ENCODE data around the gene CYTH1. TPM values are rescaled to one million over a fixed set of nuclear protein-coding genes. Genes with fewer than 3 reads are reported as not detected.

CYTH1 gene
- total RNA-seq, 6 donors from 2014 or later: 113 to 295 (median 121) TPM

DNA sequence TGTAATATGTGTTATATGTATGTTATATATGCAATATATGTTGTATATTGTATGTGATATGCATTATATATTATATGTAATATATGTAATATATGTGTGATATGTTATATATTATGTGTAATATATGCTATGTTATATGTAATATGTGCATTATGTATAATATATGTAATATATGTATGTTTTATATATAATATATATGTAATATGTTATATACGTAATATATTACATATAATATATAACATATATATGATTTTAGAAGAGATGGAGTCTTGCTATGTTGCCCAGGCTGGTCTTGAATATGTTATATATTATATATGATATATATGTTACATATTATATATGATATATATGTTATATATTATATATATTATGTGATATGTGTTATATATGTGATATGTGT, 139.4 kb downstream of the CYTH1 start:
- no peak for TF ChIP-seq POLR2A (IDR thresholded peaks at IDR 0.05)
- TF ChIP-seq, protein P1, sequence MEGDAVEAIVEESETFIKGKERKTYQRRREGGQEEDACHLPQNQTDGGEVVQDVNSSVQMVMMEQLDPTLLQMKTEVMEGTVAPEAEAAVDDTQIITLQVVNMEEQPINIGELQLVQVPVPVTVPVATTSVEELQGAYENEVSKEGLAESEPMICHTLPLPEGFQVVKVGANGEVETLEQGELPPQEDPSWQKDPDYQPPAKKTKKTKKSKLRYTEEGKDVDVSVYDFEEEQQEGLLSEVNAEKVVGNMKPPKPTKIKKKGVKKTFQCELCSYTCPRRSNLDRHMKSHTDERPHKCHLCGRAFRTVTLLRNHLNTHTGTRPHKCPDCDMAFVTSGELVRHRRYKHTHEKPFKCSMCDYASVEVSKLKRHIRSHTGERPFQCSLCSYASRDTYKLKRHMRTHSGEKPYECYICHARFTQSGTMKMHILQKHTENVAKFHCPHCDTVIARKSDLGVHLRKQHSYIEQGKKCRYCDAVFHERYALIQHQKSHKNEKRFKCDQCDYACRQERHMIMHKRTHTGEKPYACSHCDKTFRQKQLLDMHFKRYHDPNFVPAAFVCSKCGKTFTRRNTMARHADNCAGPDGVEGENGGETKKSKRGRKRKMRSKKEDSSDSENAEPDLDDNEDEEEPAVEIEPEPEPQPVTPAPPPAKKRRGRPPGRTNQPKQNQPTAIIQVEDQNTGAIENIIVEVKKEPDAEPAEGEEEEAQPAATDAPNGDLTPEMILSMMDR (IDR thresholded peaks at IDR 0.05): no peak
- no peak for TF ChIP-seq EP300 (IDR thresholded peaks at IDR 0.05)
- no peak for TF ChIP-seq POLR2AphosphoS5 (IDR thresholded peaks at IDR 0.05)
- Histone ChIP-seq H3K4me3 (no peak overlapping the region), H3K27ac (no peak overlapping the region), H3K27me3 (no peaks in the 10 kb centered on the region), H3K4me1 (peaks cover 5 to 17% (median 10%) of the 10 kb centered on the region in 4 donors), H3K9me3 (no peaks in the 10 kb centered on the region), H3K36me3 (no peaks in the 10 kb centered on the region)
- whole genome bisulfite sequencing, 2 donors: 92 to 94% methylated on average over 1 of the region's 1 CpG
- no peak for ATAC-seq (ENCODE audit: low FRiP score in 2 of 2)
- no peak for DNase-seq

GRCh38 chr17:78641666-78642065, 140.4 kb downstream of the CYTH1 start:
- TF ChIP-seq EP300 (IDR thresholded peaks at IDR 0.05): no peak
- TF ChIP-seq POLR2A (IDR thresholded peaks at IDR 0.05): no peak
- no peak for DNase-seq
- Histone ChIP-seq H3K27ac (no peak overlapping the region), H3K27me3 (no peaks in the 10 kb centered on the region), H3K4me3 (no peak overlapping the region), H3K9me3 (no peaks in the 10 kb centered on the region), H3K36me3 (no peaks in the 10 kb centered on the region), H3K4me1 (peaks cover 5 to 14% (median 10%) of the 10 kb centered on the region in 4 donors)
- 93 to 95% methylated on average over 13 to 18 of the region's 18 CpGs for WGBS, 2 donors
- ATAC-seq (ENCODE audit: low FRiP score in 2 of 2): no peak

DNA sequence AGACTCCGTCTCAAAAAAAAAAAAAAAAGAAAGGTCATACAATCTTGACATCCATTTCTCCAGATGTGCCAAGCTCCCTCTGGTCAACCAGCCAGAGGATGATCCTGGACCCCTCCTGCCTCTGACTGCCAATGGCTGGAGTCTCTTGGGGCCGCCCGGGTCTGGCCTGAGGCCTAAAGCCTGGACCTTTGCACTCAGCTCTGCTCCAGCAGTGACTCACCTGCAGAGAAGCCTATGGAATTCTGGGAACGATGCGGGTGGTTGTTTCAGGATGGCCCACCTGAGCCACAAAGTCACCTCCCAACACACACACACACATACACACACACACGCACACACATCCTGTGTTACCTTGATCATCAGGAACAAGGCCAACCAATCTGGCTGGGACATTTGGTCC, 140.8 kb downstream of the CYTH1 start:
- DNase-seq: no peak
- WGBS, 2 donors: 93 to 96% methylated on average over 6 of the region's 6 CpGs

GRCh38 chr17:78640700-78641099, 141.4 kb downstream of the CYTH1 start:
- H3K9me3 ChIP-seq: no peaks in the 10 kb centered on the region
- peaks cover 0 to 10% (median 6%) of the 10 kb centered on the region in 4 donors for H3K4me1 ChIP-seq
- H3K36me3 ChIP-seq: no peaks in the 10 kb centered on the region
- WGBS, 2 donors: 72 to 88% methylated on average over 4 of the region's 4 CpGs
- TF ChIP-seq POLR2AphosphoS5 (IDR thresholded peaks at IDR 0.05) (no peak), EP300 (IDR thresholded peaks at IDR 0.05) (no peak), POLR2A (IDR thresholded peaks at IDR 0.05) (no peak)
- TF ChIP-seq, protein P1 (IDR thresholded peaks at IDR 0.05): no peak
- H3K27ac ChIP-seq: no peak overlapping the region
- H3K27me3 ChIP-seq: no peaks in the 10 kb centered on the region
- DNase-seq (no peak), ATAC-seq (ENCODE audit: low FRiP score in 2 of 2) (no peak)
- no peak overlapping the region for H3K4me3 ChIP-seq

More for the DNA sequence above, 140.8 kb downstream of the CYTH1 start:
- Histone ChIP-seq H3K9me3 (no peaks in the 10 kb centered on the region), H3K4me3 (no peak overlapping the region), H3K36me3 (no peaks in the 10 kb centered on the region), H3K27ac (no peak overlapping the region), H3K27me3 (no peaks in the 10 kb centered on the region), H3K4me1 (peaks cover 1 to 10% (median 9%) of the 10 kb centered on the region in 4 donors)
- TF ChIP-seq EP300 (IDR thresholded peaks at IDR 0.05) (no peak), POLR2A (IDR thresholded peaks at IDR 0.05) (no peak), POLR2AphosphoS5 (IDR thresholded peaks at IDR 0.05) (no peak)
- ATAC-seq (ENCODE audit: low FRiP score in 2 of 2): no peak

DNA sequence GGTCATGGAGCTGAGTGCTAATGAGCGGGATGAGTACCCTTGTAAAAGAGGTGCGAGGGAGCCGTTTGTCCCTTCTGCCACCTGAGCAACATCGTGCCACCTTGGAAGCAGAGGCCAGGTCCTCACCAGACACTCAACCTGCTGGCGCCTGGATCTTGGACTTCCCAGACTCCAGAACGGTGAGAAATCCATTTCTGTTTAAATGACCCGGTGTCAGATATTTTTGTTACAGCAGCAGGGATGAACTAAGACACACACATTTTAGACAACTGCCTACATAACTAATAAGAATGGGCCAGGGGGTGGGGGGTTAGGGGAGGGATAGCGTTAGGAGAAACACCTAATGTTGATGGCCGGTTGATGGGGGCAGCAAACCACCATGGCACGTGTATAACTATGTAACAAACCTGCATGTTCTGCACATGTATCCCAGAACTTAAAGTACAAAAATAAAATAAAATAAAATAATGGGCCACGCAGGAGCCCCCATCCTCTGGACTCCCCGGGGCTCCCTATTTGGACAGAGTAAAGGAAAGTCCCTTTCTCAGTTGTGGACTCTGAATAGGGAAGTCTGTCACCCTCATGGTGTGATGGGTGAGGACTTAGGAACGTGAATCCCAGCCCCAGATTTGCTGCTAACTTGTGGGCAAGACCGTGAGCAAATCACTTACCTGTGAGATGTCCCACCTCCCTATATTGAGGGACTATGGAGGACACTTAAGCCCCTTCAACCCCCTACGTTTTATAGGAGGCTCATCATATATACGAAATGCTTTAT, 144.2 kb downstream of the CYTH1 start:
- TF ChIP-seq POLR2A (IDR thresholded peaks at IDR 0.05): no peak
- TF ChIP-seq POLR2AphosphoS5 (IDR thresholded peaks at IDR 0.05): no peak
- TF ChIP-seq, protein P1 (IDR thresholded peaks at IDR 0.05): no peak
- no peak for TF ChIP-seq EP300 (IDR thresholded peaks at IDR 0.05)
- no peak overlapping the region for H3K27ac ChIP-seq
- no peak overlapping the region for H3K4me3 ChIP-seq
- WGBS, 2 donors: 84% methylated on average over 12 to 16 of the region's 16 CpGs
- ATAC-seq (ENCODE audit: low FRiP score in 2 of 2): no peak
- H3K9me3 ChIP-seq: no peaks in the 10 kb centered on the region
- no peaks in the 10 kb centered on the region for H3K27me3 ChIP-seq
- DNase-seq: no peak
- H3K4me1 ChIP-seq: no peaks in the 10 kb centered on the region
- H3K36me3 ChIP-seq: no peaks in the 10 kb centered on the region

DNA sequence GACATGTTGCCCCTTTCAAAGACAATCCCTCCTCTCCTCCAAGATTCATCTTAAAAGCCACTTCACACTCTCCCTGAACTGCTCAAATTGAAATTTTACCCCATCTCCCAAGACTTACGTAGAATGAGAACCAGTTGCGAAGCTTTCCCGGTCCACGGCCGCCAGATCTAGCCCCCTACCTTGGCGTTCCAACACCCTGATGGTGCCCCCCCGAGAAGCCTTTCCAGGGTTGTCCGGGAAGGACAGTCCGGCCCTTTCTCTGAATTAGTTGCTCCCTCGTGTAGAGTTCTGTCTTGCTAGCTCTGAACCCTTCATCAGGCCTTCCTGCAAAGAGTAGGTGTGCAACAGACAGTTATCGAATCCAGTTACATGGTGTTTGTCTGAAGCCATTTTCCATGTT, 144.9 kb downstream of the CYTH1 start:
- Histone ChIP-seq H3K4me3 (no peak overlapping the region), H3K27ac (no peak overlapping the region), H3K27me3 (no peaks in the 10 kb centered on the region), H3K9me3 (no peaks in the 10 kb centered on the region), H3K36me3 (no peaks in the 10 kb centered on the region), H3K4me1 (no peaks in the 10 kb centered on the region)
- WGBS, 2 donors: 84 to 92% methylated on average over 11 of the region's 11 CpGs
- DNase-seq (no peak), ATAC-seq (ENCODE audit: low FRiP score in 2 of 2) (no peak)
- no peak for TF ChIP-seq POLR2A (IDR thresholded peaks at IDR 0.05)
- TF ChIP-seq EP300 (IDR thresholded peaks at IDR 0.05): no peak
- TF ChIP-seq, protein P1 (IDR thresholded peaks at IDR 0.05): no peak
- TF ChIP-seq POLR2AphosphoS5 (IDR thresholded peaks at IDR 0.05): no peak

Data from upper lobe of left lung (tissue), 6 donors.